ENCODE measurements around the gene CEP112.

Gene CEP112

DNA sequence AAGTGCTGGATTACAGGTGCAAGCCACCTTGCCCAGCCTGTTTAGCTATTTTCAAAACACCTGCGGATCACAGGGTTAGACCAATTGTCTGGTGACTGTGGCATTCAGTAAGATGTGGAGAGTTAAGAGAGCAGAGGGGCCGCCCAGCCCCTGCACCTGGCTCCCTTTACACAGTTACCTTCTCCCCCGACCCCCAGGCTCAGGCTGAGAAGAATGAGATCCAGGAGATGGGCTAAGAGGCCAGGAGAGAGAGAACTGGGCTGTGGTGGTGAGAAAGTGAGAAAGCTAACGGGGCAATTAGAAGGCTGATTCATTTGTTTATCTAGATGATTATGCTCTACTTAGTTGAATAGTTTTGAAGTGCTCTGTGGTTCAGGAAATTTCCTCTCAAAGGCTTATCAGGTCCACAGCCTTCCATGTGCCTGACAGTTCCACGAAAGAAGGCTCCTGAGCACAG is 562.7 kb downstream of the CEP112 start:
- no peak overlapping the region for H3K9ac ChIP-seq (ENCODE audit: low read depth, low read length)
- H3K36me3 ChIP-seq (ENCODE audit: control insufficient read depth, insufficient read depth, low read length) = no peaks in the 10 kb centered on the region
- no peak overlapping the region for H3K27ac ChIP-seq (ENCODE audit: low read depth, low read length)
- no peak overlapping the region for H3K4me3 ChIP-seq (ENCODE audit: low read depth, low read length)
- no peaks in the 10 kb centered on the region for H3K27me3 ChIP-seq (ENCODE audit: control insufficient read depth, insufficient read depth, low read length)
- peaks cover 5% of the 10 kb centered on the region; the same call in 1 of the 2 replicates for H3K4me1 ChIP-seq (ENCODE audit: control insufficient read depth, insufficient read depth, low read length)
- H3K9me3 ChIP-seq (ENCODE audit: control insufficient read depth, insufficient read depth, low read length) = no peaks in the 10 kb centered on the region

DNA sequence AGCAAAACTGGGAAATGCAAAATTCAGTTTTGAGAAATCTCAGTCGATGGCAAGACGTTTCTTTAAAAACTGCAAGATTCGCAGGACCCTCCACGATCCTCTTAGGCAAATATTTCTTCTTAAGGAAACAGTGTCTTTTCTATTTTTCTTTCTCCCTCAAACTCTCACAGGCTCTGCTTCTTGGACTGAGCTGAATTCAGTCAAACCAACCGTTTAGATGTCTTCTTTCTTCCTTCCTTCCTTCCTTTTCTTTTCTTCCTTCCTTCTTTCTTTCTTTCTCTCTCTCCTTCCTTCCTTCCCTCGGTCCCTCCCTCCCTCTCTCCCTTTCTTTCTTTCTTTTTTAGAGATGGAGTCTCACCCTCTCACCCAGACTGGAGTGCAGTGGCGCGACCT is 563.3 kb downstream of the CEP112 start:
- Histone ChIP-seq H3K27ac (ENCODE audit: low read depth, low read length) (no peak overlapping the region), H3K4me3 (ENCODE audit: low read depth, low read length) (no peak overlapping the region), H3K4me1 (ENCODE audit: control insufficient read depth, insufficient read depth, low read length) (peaks cover 5% of the 10 kb centered on the region; the same call in 1 of the 2 replicates)

DNA sequence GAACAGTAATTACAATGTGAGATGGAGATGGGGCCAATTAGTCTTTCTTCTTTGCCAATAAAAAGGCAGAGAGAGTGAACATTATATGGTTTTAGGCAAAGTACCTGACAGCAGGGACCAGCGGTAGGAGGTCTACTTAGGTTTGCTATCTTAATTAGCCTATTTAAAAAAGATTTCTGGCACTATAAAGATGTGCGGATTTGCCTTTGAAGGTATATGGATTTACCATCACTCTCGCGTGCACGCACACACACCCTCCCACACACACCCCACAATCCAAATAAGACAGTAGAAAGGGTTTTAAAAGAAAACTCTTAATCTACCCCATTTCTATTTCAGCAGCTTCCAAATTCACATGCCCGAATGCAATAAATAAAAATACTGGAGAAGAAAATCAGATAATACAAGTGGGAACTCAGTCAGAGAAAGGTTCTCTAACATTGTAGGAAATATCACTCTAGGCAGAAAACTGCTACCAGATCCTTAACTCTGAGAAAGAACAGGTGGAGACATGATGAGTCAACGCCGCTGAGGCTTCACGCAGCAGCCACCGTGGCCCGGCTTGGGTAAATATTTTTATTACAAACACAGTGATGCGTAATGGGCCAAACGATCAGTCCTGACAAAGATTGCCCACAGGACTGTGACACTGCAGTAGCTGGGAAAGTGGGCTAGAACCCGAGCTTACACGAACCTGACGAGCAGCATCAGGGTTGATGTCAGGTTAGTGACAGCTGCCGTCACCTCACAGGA is 563.9 kb downstream of the CEP112 start:
- Histone ChIP-seq H3K9me3 (ENCODE audit: control insufficient read depth, insufficient read depth, low read length) (no peaks in the 10 kb centered on the region), H3K27ac (ENCODE audit: low read depth, low read length) (no peak overlapping the region), H3K27me3 (ENCODE audit: control insufficient read depth, insufficient read depth, low read length) (no peaks in the 10 kb centered on the region), H3K4me1 (ENCODE audit: control insufficient read depth, insufficient read depth, low read length) (peaks cover 5% of the 10 kb centered on the region; the same call in 1 of the 2 replicates), H3K36me3 (ENCODE audit: control insufficient read depth, insufficient read depth, low read length) (no peaks in the 10 kb centered on the region), H3K9ac (ENCODE audit: low read depth, low read length) (no peak overlapping the region), H3K4me3 (ENCODE audit: low read depth, low read length) (no peak overlapping the region)

More for the DNA sequence above, 563.3 kb downstream of the CEP112 start:
- no peak overlapping the region for H3K9ac ChIP-seq (ENCODE audit: low read depth, low read length)
- no peaks in the 10 kb centered on the region for H3K9me3 ChIP-seq (ENCODE audit: control insufficient read depth, insufficient read depth, low read length)
- no peaks in the 10 kb centered on the region for H3K27me3 ChIP-seq (ENCODE audit: control insufficient read depth, insufficient read depth, low read length)
- H3K36me3 ChIP-seq (ENCODE audit: control insufficient read depth, insufficient read depth, low read length) = no peaks in the 10 kb centered on the region

- no peaks in the 10 kb centered on the region for H3K36me3 ChIP-seq (ENCODE audit: control insufficient read depth, insufficient read depth, low read length)
- H3K9me3 ChIP-seq (ENCODE audit: control insufficient read depth, insufficient read depth, low read length) = no peaks in the 10 kb centered on the region
- H3K4me1 ChIP-seq (ENCODE audit: control insufficient read depth, insufficient read depth, low read length) = peaks cover 5% of the 10 kb centered on the region; the same call in 1 of the 2 replicates
- H3K27ac ChIP-seq (ENCODE audit: low read depth, low read length) = no peak overlapping the region
- no peak overlapping the region for H3K9ac ChIP-seq (ENCODE audit: low read depth, low read length)
- H3K27me3 ChIP-seq (ENCODE audit: control insufficient read depth, insufficient read depth, low read length) = no peaks in the 10 kb centered on the region
- no peak overlapping the region for H3K4me3 ChIP-seq (ENCODE audit: low read depth, low read length)
Observed at GRCh38 chr17:65627108-65627507, 564.8 kb downstream of the CEP112 start.

GRCh38 chr17:65626451-65626850 is 565.5 kb downstream of the CEP112 start:
- Histone ChIP-seq H3K27ac (ENCODE audit: low read depth, low read length) (no peak overlapping the region), H3K36me3 (ENCODE audit: control insufficient read depth, insufficient read depth, low read length) (no peaks in the 10 kb centered on the region), H3K9ac (ENCODE audit: low read depth, low read length) (no peak overlapping the region), H3K4me1 (ENCODE audit: control insufficient read depth, insufficient read depth, low read length) (peaks cover 5% of the 10 kb centered on the region; the same call in 1 of the 2 replicates), H3K27me3 (ENCODE audit: control insufficient read depth, insufficient read depth, low read length) (no peaks in the 10 kb centered on the region), H3K9me3 (ENCODE audit: control insufficient read depth, insufficient read depth, low read length) (no peaks in the 10 kb centered on the region), H3K4me3 (ENCODE audit: low read depth, low read length) (no peak overlapping the region)

DNA sequence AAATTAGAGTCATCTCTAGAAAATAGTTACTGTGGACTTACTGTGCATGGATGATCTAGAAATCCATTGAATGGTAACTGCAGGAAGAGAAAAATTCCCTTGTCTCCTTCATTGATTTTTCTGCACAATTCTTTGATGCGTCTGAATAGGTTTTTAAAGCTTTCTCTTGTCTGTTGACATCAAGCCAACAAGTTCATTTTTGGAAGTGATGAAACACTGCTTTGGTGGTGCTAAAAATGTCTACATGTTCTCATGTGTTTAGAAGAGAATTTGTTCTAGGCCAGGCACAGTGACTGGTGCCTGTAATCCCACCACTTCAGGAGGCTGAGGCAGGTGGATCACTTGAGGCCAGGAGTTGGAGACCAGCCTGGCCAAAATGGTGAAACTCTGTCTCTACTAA is 573.4 kb downstream of the CEP112 start:
- Histone ChIP-seq H3K36me3 (ENCODE audit: control insufficient read depth, insufficient read depth, low read length) (no peaks in the 10 kb centered on the region), H3K4me1 (ENCODE audit: control insufficient read depth, insufficient read depth, low read length) (no peaks in the 10 kb centered on the region), H3K4me3 (ENCODE audit: low read depth, low read length) (no peak overlapping the region), H3K27ac (ENCODE audit: low read depth, low read length) (no peak overlapping the region), H3K9me3 (ENCODE audit: control insufficient read depth, insufficient read depth, low read length) (no peaks in the 10 kb centered on the region), H3K27me3 (ENCODE audit: control insufficient read depth, insufficient read depth, low read length) (no peaks in the 10 kb centered on the region), H3K9ac (ENCODE audit: low read depth, low read length) (no peak overlapping the region)

- no peaks in the 10 kb centered on the region for H3K9me3 ChIP-seq (ENCODE audit: control insufficient read depth, insufficient read depth, low read length)
- H3K27me3 ChIP-seq (ENCODE audit: control insufficient read depth, insufficient read depth, low read length) = no peaks in the 10 kb centered on the region
- no peak overlapping the region for H3K9ac ChIP-seq (ENCODE audit: low read depth, low read length)
- H3K36me3 ChIP-seq (ENCODE audit: control insufficient read depth, insufficient read depth, low read length) = no peaks in the 10 kb centered on the region
- H3K4me3 ChIP-seq (ENCODE audit: low read depth, low read length) = no peak overlapping the region
- H3K4me1 ChIP-seq (ENCODE audit: control insufficient read depth, insufficient read depth, low read length) = no peaks in the 10 kb centered on the region
- H3K27ac ChIP-seq (ENCODE audit: low read depth, low read length) = no peak overlapping the region
Observed at GRCh38 chr17:65617496-65617895, 574.4 kb downstream of the CEP112 start.

DNA sequence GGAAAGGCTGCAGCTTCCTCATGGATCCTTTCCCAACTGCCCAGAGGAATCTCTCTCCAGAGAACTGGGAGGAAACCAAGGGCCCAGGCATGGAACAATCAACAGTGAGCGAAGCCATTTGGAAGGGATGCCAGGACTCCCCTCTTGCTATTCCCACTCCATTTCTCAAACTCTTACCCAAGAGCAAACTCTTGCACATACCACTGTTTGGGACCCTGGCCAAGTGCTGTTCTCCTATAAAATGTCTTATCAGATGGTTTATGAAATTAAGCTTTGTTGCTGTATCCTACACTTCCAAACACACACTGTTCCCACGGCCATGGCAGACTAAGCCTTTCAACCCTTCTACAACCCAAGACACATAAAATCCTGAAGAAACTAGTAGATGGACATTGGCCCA is 582.2 kb downstream of the CEP112 start:
- no peaks in the 10 kb centered on the region for H3K27me3 ChIP-seq (ENCODE audit: control insufficient read depth, insufficient read depth, low read length)
- H3K36me3 ChIP-seq (ENCODE audit: control insufficient read depth, insufficient read depth, low read length) = no peaks in the 10 kb centered on the region
- no peak overlapping the region for H3K9ac ChIP-seq (ENCODE audit: low read depth, low read length)
- no peak overlapping the region for H3K27ac ChIP-seq (ENCODE audit: low read depth, low read length)
- H3K4me1 ChIP-seq (ENCODE audit: control insufficient read depth, insufficient read depth, low read length) = no peaks in the 10 kb centered on the region
- H3K9me3 ChIP-seq (ENCODE audit: control insufficient read depth, insufficient read depth, low read length) = no peaks in the 10 kb centered on the region
- no peak overlapping the region for H3K4me3 ChIP-seq (ENCODE audit: low read depth, low read length)

- no peaks in the 10 kb centered on the region for H3K27me3 ChIP-seq (ENCODE audit: control insufficient read depth, insufficient read depth, low read length)
- no peak overlapping the region for H3K4me3 ChIP-seq (ENCODE audit: low read depth, low read length)
- H3K9me3 ChIP-seq (ENCODE audit: control insufficient read depth, insufficient read depth, low read length) = no peaks in the 10 kb centered on the region
- no peak overlapping the region for H3K27ac ChIP-seq (ENCODE audit: low read depth, low read length)
- H3K9ac ChIP-seq (ENCODE audit: low read depth, low read length) = no peak overlapping the region
- no peaks in the 10 kb centered on the region for H3K36me3 ChIP-seq (ENCODE audit: control insufficient read depth, insufficient read depth, low read length)
- H3K4me1 ChIP-seq (ENCODE audit: control insufficient read depth, insufficient read depth, low read length) = no peaks in the 10 kb centered on the region
Observed at GRCh38 chr17:65609286-65609685, 582.6 kb downstream of the CEP112 start.

GRCh38 chr17:65604070-65604469 is 587.9 kb downstream of the CEP112 start:
- Histone ChIP-seq H3K9ac (ENCODE audit: low read depth, low read length) (no peak overlapping the region), H3K4me1 (ENCODE audit: control insufficient read depth, insufficient read depth, low read length) (peaks cover 5% of the 10 kb centered on the region; the same call in 1 of the 2 replicates), H3K36me3 (ENCODE audit: control insufficient read depth, insufficient read depth, low read length) (no peaks in the 10 kb centered on the region), H3K4me3 (ENCODE audit: low read depth, low read length) (no peak overlapping the region), H3K9me3 (ENCODE audit: control insufficient read depth, insufficient read depth, low read length) (no peaks in the 10 kb centered on the region), H3K27ac (ENCODE audit: low read depth, low read length) (no peak overlapping the region), H3K27me3 (ENCODE audit: control insufficient read depth, insufficient read depth, low read length) (no peaks in the 10 kb centered on the region)

- no peaks in the 10 kb centered on the region for H3K9me3 ChIP-seq (ENCODE audit: control insufficient read depth, insufficient read depth, low read length)
- no peak overlapping the region for H3K27ac ChIP-seq (ENCODE audit: low read depth, low read length)
- no peak overlapping the region for H3K9ac ChIP-seq (ENCODE audit: low read depth, low read length)
- peaks cover 5% of the 10 kb centered on the region; the same call in 1 of the 2 replicates for H3K4me1 ChIP-seq (ENCODE audit: control insufficient read depth, insufficient read depth, low read length)
- H3K36me3 ChIP-seq (ENCODE audit: control insufficient read depth, insufficient read depth, low read length) = no peaks in the 10 kb centered on the region
- H3K4me3 ChIP-seq (ENCODE audit: low read depth, low read length) = no peak overlapping the region
- no peaks in the 10 kb centered on the region for H3K27me3 ChIP-seq (ENCODE audit: control insufficient read depth, insufficient read depth, low read length)
Observed at GRCh38 chr17:65601881-65602280, 590.1 kb downstream of the CEP112 start.

Measured in HUES48 (cell line).